Measurements from ENCODE around the gene MSRB3. TPM values are rescaled to one million over a fixed set of nuclear protein-coding genes. Genes with fewer than 3 reads are reported as not detected.

Gene MSRB3
- total and polyA plus RNA-seq, 2 donors (not counting 1 experiment from before 2014, with no cell fraction given), result 46.9 to 105 TPM

DNA sequence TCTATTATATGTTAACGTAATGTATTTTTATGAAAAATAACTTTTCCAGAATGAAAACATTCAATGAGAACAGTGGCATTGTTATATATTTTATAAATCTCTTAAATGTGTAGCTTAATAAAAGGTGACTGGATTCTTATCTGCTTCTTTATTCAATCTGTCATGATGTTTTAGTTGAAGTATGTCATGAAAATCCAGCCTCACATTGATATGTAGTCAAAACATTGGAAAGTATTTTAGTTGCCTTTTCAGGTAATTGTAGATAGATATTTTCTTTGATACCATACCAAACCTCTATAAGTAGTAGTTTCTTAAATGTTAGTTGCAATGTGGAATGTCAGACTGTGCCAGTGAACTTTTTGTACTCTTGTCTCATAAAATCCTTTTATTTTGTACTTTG lies 41.3 kb upstream of the MSRB3 start:
- Histone ChIP-seq H3K4me2 (ENCODE audit: extremely low read depth, insufficient read depth, low read length) (no peak overlapping the region), H2AFZ (ENCODE audit: low read length) (no peak overlapping the region), H3K79me2 (ENCODE audit: control insufficient read depth, insufficient read depth, low read length) (no peaks in the 10 kb centered on the region), H3K4me3 (replicated peaks in 1 of 4; ENCODE audit: control extremely low read depth in 1 of 4, insufficient read depth in 1 of 4, low read depth in 3 of 4, low read length in 4 of 4) (no peak overlapping the region), H3K27ac (ENCODE audit: insufficient read depth, low read length) (no peak overlapping the region), H4K20me1 (ENCODE audit: control insufficient read depth, extremely low read depth, insufficient read depth, low read length) (no peaks in the 10 kb centered on the region), H3K27me3 (ENCODE audit: control insufficient read depth, insufficient read depth, low read length) (no peaks in the 10 kb centered on the region), H3K9me3 (ENCODE audit: control insufficient read depth, insufficient read depth, low read depth, low read length) (no peaks in the 10 kb centered on the region), H3K9ac (ENCODE audit: insufficient read depth, low read length) (no peak overlapping the region), H3K36me3 (ENCODE audit: control insufficient read depth, insufficient read depth, low read length) (no peaks in the 10 kb centered on the region), H3K4me1 (ENCODE audit: control insufficient read depth, extremely low read depth, insufficient read depth, low read length) (no peaks in the 10 kb centered on the region)
- TF ChIP-seq, protein P1, sequence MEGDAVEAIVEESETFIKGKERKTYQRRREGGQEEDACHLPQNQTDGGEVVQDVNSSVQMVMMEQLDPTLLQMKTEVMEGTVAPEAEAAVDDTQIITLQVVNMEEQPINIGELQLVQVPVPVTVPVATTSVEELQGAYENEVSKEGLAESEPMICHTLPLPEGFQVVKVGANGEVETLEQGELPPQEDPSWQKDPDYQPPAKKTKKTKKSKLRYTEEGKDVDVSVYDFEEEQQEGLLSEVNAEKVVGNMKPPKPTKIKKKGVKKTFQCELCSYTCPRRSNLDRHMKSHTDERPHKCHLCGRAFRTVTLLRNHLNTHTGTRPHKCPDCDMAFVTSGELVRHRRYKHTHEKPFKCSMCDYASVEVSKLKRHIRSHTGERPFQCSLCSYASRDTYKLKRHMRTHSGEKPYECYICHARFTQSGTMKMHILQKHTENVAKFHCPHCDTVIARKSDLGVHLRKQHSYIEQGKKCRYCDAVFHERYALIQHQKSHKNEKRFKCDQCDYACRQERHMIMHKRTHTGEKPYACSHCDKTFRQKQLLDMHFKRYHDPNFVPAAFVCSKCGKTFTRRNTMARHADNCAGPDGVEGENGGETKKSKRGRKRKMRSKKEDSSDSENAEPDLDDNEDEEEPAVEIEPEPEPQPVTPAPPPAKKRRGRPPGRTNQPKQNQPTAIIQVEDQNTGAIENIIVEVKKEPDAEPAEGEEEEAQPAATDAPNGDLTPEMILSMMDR (conservative IDR thresholded peaks at IDR 0.05 in 1 of 2, IDR thresholded peaks at IDR 0.05 in 1 of 2; ENCODE audit: low read depth in 1 of 2, low read length in 2 of 2), result no peak
- no peak for TF ChIP-seq EZH2 (IDR thresholded peaks at IDR 0.05; ENCODE audit: low read length, missing control alignments)
- DNase-seq (ENCODE audit: low read depth in 2 of 2), result no peak

DNA sequence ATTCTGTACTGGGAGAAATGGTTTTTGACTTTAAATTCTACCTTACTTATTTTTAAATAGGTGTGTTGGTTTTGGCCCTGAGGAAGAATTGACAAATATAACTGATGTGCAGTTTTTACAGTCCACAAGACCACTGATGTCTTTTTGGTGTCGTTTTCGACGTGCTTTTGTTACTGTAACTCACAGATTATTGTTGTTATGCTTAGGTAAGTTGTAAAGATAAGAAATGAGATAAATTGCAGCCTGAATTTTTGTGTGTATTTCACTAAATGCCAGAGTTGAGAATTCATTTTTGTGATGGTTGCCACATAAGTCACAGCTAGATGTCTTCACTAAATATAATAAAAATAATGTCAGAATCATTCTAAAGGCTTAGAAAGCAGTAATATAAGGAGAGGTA lies 39.9 kb upstream of the MSRB3 start:
- H3K4me3 ChIP-seq (replicated peaks in 1 of 4; ENCODE audit: control extremely low read depth in 1 of 4, insufficient read depth in 1 of 4, low read depth in 3 of 4, low read length in 4 of 4), result no peak overlapping the region
- no peak overlapping the region for H2AFZ ChIP-seq (ENCODE audit: low read length)
- H3K4me2 ChIP-seq (ENCODE audit: extremely low read depth, insufficient read depth, low read length), result no peak overlapping the region
- no peak for TF ChIP-seq EZH2 (IDR thresholded peaks at IDR 0.05; ENCODE audit: low read length, missing control alignments)
- TF ChIP-seq, protein P1 (conservative IDR thresholded peaks at IDR 0.05 in 1 of 2, IDR thresholded peaks at IDR 0.05 in 1 of 2; ENCODE audit: low read depth in 1 of 2, low read length in 2 of 2), result no peak
- H3K27ac ChIP-seq (ENCODE audit: insufficient read depth, low read length), result no peak overlapping the region
- H4K20me1 ChIP-seq (ENCODE audit: control insufficient read depth, extremely low read depth, insufficient read depth, low read length), result no peaks in the 10 kb centered on the region
- no peaks in the 10 kb centered on the region for H3K36me3 ChIP-seq (ENCODE audit: control insufficient read depth, insufficient read depth, low read length)
- H3K9ac ChIP-seq (ENCODE audit: insufficient read depth, low read length), result no peak overlapping the region
- H3K9me3 ChIP-seq (ENCODE audit: control insufficient read depth, insufficient read depth, low read depth, low read length), result no peaks in the 10 kb centered on the region
- no peaks in the 10 kb centered on the region for H3K27me3 ChIP-seq (ENCODE audit: control insufficient read depth, insufficient read depth, low read length)
- H3K4me1 ChIP-seq (ENCODE audit: control insufficient read depth, extremely low read depth, insufficient read depth, low read length), result no peaks in the 10 kb centered on the region
- H3K79me2 ChIP-seq (ENCODE audit: control insufficient read depth, insufficient read depth, low read length), result no peaks in the 10 kb centered on the region
- peak in 1 of 2 donors; percentile 14 for DNase-seq (ENCODE audit: low read depth in 2 of 2)

DNA sequence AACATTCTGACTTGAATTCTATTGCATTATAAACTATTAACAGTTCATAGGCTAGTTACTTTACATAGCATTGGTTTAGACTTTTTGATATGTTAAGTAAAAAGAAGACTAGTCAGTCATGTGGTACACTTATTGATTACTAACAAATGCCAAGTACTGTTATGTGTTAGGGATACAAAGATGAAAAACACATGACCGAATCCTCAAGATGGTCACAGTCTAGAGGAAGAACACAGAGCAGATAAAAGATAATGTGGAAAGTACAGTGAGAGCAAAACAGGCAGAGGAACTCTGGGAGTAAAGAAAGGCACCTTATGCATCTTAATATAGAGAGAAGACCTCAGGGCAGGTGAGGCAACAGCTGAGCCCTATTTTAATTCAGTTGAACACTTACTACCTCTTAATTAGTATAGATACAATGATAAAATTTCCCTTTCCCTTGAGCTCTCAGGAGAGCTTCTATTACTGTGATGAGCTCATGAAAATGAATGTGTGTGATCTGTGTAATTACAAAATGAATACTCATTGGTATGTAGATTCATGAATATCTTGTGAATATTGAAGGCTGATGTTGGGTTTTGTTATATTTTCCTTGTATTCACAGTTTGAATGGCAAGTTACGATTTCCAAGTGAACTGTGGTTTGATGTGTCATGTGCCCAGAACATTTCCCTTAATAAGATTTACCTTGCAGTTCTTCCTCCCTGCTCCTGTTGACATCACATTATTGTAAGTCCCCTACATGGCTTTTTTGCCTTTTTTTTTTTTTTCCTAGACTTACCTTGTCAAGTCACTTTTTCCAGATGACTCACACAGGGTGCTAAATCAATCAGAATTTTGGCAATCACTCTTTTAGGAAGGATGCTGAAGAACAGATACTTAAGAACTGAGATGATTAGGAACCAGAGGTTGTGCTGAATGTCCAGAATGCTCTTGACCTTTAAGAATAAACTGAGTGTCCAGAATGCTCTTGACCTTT lies 29.5 kb upstream of the MSRB3 start:
- Histone ChIP-seq H3K79me2 (ENCODE audit: control insufficient read depth, insufficient read depth, low read length) (no peaks in the 10 kb centered on the region), H3K36me3 (ENCODE audit: control insufficient read depth, insufficient read depth, low read length) (no peaks in the 10 kb centered on the region), H3K9me3 (ENCODE audit: control insufficient read depth, insufficient read depth, low read depth, low read length) (no peaks in the 10 kb centered on the region), H3K4me1 (ENCODE audit: control insufficient read depth, extremely low read depth, insufficient read depth, low read length) (no peaks in the 10 kb centered on the region), H3K4me2 (ENCODE audit: extremely low read depth, insufficient read depth, low read length) (no peak overlapping the region), H2AFZ (ENCODE audit: low read length) (no peak overlapping the region), H3K27me3 (ENCODE audit: control insufficient read depth, insufficient read depth, low read length) (no peaks in the 10 kb centered on the region), H4K20me1 (ENCODE audit: control insufficient read depth, extremely low read depth, insufficient read depth, low read length) (no peaks in the 10 kb centered on the region), H3K9ac (ENCODE audit: insufficient read depth, low read length) (no peak overlapping the region), H3K4me3 (replicated peaks in 1 of 4; ENCODE audit: control extremely low read depth in 1 of 4, insufficient read depth in 1 of 4, low read depth in 3 of 4, low read length in 4 of 4) (no peak overlapping the region), H3K27ac (ENCODE audit: insufficient read depth, low read length) (no peak overlapping the region)
- DNase-seq (ENCODE audit: low read depth in 2 of 2), result peak in 1 of 2 donors; percentile 44
- no peak for TF ChIP-seq EZH2 (IDR thresholded peaks at IDR 0.05; ENCODE audit: low read length, missing control alignments)
- TF ChIP-seq, protein P1 (conservative IDR thresholded peaks at IDR 0.05 in 1 of 2, IDR thresholded peaks at IDR 0.05 in 1 of 2; ENCODE audit: low read depth in 1 of 2, low read length in 2 of 2), result no peak
